ENCODE measurements around the gene GSK3A. TPM values are rescaled to one million over a fixed set of nuclear protein-coding genes. Genes with fewer than 3 reads are reported as not detected.

Gene GSK3A
- total RNA-seq, 1 experiment from 2014 or later, result 70.1 TPM

- ChIA-PET CTCF (interaction anchor here (0.6 kb wide), 1 partner anchor 108 kb away, joined by 7 read pairs; no protein-coding TSS in a partner anchor), POLR2A (ENCODE audit: low non-redundant PET) (interaction anchor here (0.7 kb wide), 1 partner anchor 154 kb away, joined by 3 read pairs; no protein-coding TSS in a partner anchor)
- H3K4me1 ChIP-seq (ENCODE audit: insufficient read depth, low read length, poor library complexity, severe bottlenecking), result peaks cover 64% of the 10 kb centered on the region
- no peak overlapping the region for H3K4me3 ChIP-seq (ENCODE audit: low read depth, low read length, poor library complexity, severe bottlenecking)
- peaks cover 23% of the 10 kb centered on the region for H3K36me3 ChIP-seq (ENCODE audit: insufficient read depth, low read length, poor library complexity, severe bottlenecking)
- TF ChIP-seq EZH2 (IDR thresholded peaks at IDR 0.05; ENCODE audit: borderline replicate concordance, low read depth, low read length, poor library complexity, severe bottlenecking) (no peak), CTCF (conservative IDR thresholded peaks at IDR 0.05; ENCODE audit: low read depth, low read length) (no peak)
- BruUV-seq (replicated peaks), result no TSS peak
- peak overlapping the region; percentile 87 for H3K27ac ChIP-seq (ENCODE audit: low read depth, low read length, poor library complexity, severe bottlenecking)
- no peaks in the 10 kb centered on the region for H3K27me3 ChIP-seq (replicated peaks; ENCODE audit: insufficient read depth, low read depth, low read length, poor library complexity)
- DNase-seq (ENCODE audit: low spot score), result no peak
- intact Hi-C loops (cut with micrococcal nuclease; ENCODE audit: unreplicated experiment), result no loop called here
- H3K9me3 ChIP-seq (ENCODE audit: low read depth, low read length, poor library complexity, severe bottlenecking), result no peaks in the 10 kb centered on the region
Measured at GRCh38 chr19:42248270-42249148, 6.1 kb upstream of the GSK3A start.

- BruUV-seq (replicated peaks), result no TSS peak
- TF ChIP-seq EZH2 (IDR thresholded peaks at IDR 0.05; ENCODE audit: borderline replicate concordance, low read depth, low read length, poor library complexity, severe bottlenecking) (no peak), CTCF (conservative IDR thresholded peaks at IDR 0.05; ENCODE audit: low read depth, low read length) (no peak)
- no peaks in the 10 kb centered on the region for H3K27me3 ChIP-seq (replicated peaks; ENCODE audit: insufficient read depth, low read depth, low read length, poor library complexity)
- H3K4me1 ChIP-seq (ENCODE audit: insufficient read depth, low read length, poor library complexity, severe bottlenecking), result peaks cover 63% of the 10 kb centered on the region
- H3K36me3 ChIP-seq (ENCODE audit: insufficient read depth, low read length, poor library complexity, severe bottlenecking), result peaks cover 23% of the 10 kb centered on the region
- DNase-seq (ENCODE audit: low spot score), result no peak
- CTCF ChIA-PET, result interaction anchor here (3.3 kb wide), 1 partner anchor 32 kb away, joined by 27 read pairs; no protein-coding TSS in a partner anchor
- intact Hi-C loops (cut with micrococcal nuclease; ENCODE audit: unreplicated experiment), result no loop called here
- H3K27ac ChIP-seq (ENCODE audit: low read depth, low read length, poor library complexity, severe bottlenecking), result peak overlapping the region; percentile 52
- H3K4me3 ChIP-seq (ENCODE audit: low read depth, low read length, poor library complexity, severe bottlenecking), result no peak overlapping the region
- H3K9me3 ChIP-seq (ENCODE audit: low read depth, low read length, poor library complexity, severe bottlenecking), result no peaks in the 10 kb centered on the region
- POLR2A ChIA-PET (ENCODE audit: low non-redundant PET), result interaction anchor here (0.7 kb wide), 2 partner anchors 58 to 155 kb away, joined by 3 read pairs; no protein-coding TSS in a partner anchor
Measured at GRCh38 chr19:42247640-42248199, 5.3 kb upstream of the GSK3A start.

- H3K4me3 ChIP-seq (ENCODE audit: low read depth, low read length, poor library complexity, severe bottlenecking), result no peak overlapping the region
- BruUV-seq (replicated peaks), result no TSS peak
- TF ChIP-seq CTCF (conservative IDR thresholded peaks at IDR 0.05; ENCODE audit: low read depth, low read length) (no peak), EZH2 (IDR thresholded peaks at IDR 0.05; ENCODE audit: borderline replicate concordance, low read depth, low read length, poor library complexity, severe bottlenecking) (no peak)
- no peak for DNase-seq (ENCODE audit: low spot score)
- H3K9me3 ChIP-seq (ENCODE audit: low read depth, low read length, poor library complexity, severe bottlenecking), result no peaks in the 10 kb centered on the region
- H3K36me3 ChIP-seq (ENCODE audit: insufficient read depth, low read length, poor library complexity, severe bottlenecking), result peaks cover 23% of the 10 kb centered on the region
- POLR2A ChIA-PET (ENCODE audit: low non-redundant PET), result interaction anchor here (0.7 kb wide), 1 partner anchor 58 kb away, joined by 3 read pairs; no protein-coding TSS in a partner anchor
- intact Hi-C loops (cut with micrococcal nuclease; ENCODE audit: unreplicated experiment), result loop anchor here (1.0 kb wide), 2 partner anchors 32 to 78 kb away; partner anchors contain the start of gene MEGF8
- no peaks in the 10 kb centered on the region for H3K27me3 ChIP-seq (replicated peaks; ENCODE audit: insufficient read depth, low read depth, low read length, poor library complexity)
- H3K4me1 ChIP-seq (ENCODE audit: insufficient read depth, low read length, poor library complexity, severe bottlenecking), result peaks cover 57% of the 10 kb centered on the region
- CTCF ChIA-PET, result interaction anchor here (0.6 to 3.3 kb wide), 3 partner anchors 9 to 33 kb away, joined by 3 to 27 read pairs (median 3); no protein-coding TSS in a partner anchor
- H3K27ac ChIP-seq (ENCODE audit: low read depth, low read length, poor library complexity, severe bottlenecking), result peak overlapping the region; percentile 60
Measured at GRCh38 chr19:42246922-42247639, 4.7 kb upstream of the GSK3A start.
